Umbilical cord (tissue), 2 donors: Measurements from ENCODE around the gene CLIP3. TPM values are rescaled to one million over a fixed set of nuclear protein-coding genes. Genes with fewer than 3 reads are reported as not detected.

Experiments used
- DNase-seq: peaks from one replicate; pipeline ENCODE4 v3.0.0-alpha.2; 2015; ENCODE audit warnings: low spot score
- total RNA-seq: library from RNA; depleted of rRNA; stranded (reverse); fragments of >200 nt; gene quantifications from one replicate; pipeline ENCODE4 v1.2.3, GENCODE V29; 2014; ENCODE audit warnings: low replicate concordance; ENCODE audit not compliant: insufficient read depth

Gene CLIP3
- total RNA-seq, 1 donor from 2014 or later: 3.9 TPM

DNA sequence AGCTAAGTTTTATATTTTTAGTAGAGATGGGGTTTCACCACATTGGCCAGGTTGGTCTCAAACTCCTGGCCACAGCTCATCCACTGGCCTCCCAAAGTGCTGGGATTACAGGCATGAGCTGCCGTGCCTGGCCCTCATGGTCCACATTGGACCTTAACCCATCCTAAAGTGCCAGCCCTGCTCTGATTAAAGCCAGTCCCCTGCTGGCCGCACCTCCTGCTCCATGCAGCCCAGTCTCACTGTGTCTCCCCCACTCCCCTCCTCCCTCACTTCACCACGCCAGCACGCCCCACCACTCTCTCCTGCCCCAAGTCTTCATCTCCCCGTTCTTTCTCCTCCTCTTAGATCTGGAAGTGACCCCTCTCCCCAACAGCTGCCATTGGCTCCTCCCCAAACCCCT is 54.4 kb downstream of the CLIP3 start:
- no peak for DNase-seq

DNA sequence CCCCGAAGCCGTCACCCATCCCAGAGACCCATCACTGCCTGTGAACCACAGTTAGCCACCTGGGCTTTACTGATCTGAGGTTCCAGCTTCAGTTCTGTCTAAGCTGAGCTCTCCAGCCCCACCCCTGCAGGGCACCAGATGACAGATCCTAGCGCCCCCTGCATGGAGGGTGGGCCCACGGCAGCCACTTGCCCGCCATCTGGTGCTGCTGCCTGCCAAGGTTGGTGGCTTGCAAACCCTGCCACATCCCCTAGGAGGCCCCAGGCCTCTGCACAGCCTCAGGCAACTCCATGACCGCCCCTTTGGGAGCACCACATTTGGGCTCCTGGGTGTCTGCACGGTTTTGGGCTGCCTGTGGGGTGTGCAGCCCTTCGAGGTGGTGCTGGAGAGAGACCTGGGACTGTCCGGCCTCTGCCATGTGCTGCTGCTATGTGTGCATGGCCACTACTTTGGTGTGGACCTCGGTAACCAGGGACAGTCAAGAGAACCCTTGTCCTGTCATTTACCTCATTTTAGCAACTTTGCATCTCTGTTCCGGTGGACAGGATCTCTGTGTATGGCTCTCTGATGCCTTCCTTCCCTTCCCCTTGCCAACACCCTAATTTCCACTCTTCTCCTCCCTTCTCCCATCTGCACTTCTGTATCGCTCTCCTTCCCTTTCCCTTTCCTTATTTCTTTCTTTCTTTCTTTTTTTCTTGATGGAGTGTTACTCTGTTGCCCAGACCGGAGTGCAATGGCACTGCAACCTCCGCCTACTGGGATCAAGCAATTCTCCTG is 55.0 kb downstream of the CLIP3 start:
- no peak for DNase-seq

DNA sequence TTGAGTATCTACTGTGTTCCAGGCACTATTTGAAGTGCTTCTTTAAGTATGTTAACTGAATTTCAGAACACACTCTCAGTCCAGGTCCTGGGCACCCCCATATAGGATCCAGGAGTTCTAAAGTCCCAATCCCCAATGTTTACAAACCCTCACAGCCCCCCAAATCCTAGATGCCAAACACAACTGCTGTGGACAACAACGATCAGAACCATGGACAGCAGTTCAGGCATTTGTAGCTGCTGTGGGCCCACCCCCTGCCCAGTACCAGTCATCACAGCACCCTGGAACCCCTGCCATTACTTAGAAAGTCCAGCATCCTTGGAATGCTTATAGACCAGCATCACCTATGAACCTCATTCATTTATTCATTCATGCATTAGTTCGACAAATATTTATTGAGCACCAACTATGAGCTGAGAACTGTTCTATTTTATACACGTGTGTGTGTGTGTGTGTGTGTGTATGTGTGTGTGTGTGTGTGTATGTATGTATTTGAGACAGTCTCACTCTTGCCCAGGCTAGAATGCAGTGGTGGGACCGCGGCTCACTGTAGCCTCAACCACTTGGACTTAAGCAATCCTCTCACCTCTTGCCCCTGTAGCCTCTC is 57.0 kb downstream of the CLIP3 start:
- DNase-seq: no peak

DNA sequence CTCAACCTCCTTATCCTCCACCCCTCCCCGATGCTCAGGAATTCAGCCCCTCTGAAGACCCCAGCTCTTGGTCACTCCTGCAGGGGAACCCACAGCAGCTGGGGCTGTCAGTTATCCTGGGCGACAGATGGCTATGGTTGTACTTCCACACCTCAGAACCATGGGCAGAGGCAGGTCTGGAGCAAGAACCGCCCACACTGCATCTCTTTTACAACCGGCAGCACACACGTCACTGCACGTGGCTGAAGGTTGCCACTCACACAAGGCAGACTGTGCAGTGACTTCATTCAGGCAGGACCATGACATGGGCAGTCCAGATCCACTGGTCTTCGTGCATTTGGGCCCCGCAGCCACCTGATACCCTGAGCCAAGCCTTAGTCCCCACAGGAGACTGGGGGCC is 59.2 kb downstream of the CLIP3 start:
- no peak for DNase-seq

DNA sequence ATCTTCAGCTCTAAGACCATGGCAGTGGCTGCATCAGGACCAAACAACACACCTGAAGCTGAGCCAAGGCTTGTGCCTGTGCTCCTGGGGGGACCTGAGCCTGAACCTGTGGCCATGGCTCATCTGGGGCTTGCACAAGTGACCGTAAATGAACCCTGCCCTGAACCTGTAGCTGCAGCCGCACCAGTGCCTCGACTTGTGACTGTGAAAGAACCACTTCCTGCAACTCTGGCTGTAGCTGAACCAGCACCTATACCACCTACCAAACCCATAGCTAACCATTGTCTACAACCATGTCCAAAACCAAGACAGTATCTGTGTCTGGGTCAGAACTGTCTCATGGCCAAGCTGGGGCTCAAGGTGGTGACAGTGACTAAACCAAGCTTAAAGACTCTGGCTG is 65.9 kb downstream of the CLIP3 start:
- no peak for DNase-seq

Other genes with a start within 250 kb of the CLIP3 start
- 5.5 TPM for gene PRODH2, start 220.0 kb downstream of the CLIP3 start, total RNA-seq
- 0.48 TPM for gene NPHS1, start 180.4 kb downstream of the CLIP3 start, total RNA-seq
- not detected for gene KIRREL2, start 176.0 kb downstream of the CLIP3 start, total RNA-seq
- gene APLP1, start 164.3 kb downstream of the CLIP3 start, total RNA-seq: 8.4 TPM
- gene NFKBID, start 132.3 kb downstream of the CLIP3 start, total RNA-seq: 15.6 TPM
- not detected for gene HCST, start 130.3 kb downstream of the CLIP3 start, total RNA-seq
- 28.4 TPM for gene TYROBP, start 124.6 kb downstream of the CLIP3 start, total RNA-seq
- 2.9 TPM for gene LRFN3, start 96.5 kb downstream of the CLIP3 start, total RNA-seq
- gene SDHAF1, start 37.7 kb downstream of the CLIP3 start, total RNA-seq: 20.2 TPM
- 0.48 TPM for gene SYNE4, start 24.1 kb downstream of the CLIP3 start, total RNA-seq
- gene ALKBH6, start 18.7 kb downstream of the CLIP3 start, total RNA-seq: 27.2 TPM
- gene THAP8, start 21.4 kb upstream of the CLIP3 start, total RNA-seq: 1.4 TPM
- gene WDR62, start 22.0 kb upstream of the CLIP3 start, total RNA-seq: 1.2 TPM
- gene OVOL3, start 78.3 kb upstream of the CLIP3 start, total RNA-seq: not detected
- gene POLR2I, start 82.0 kb upstream of the CLIP3 start, total RNA-seq: 8.4 TPM
- gene TBCB, start 82.6 kb upstream of the CLIP3 start, total RNA-seq: 61.6 TPM
- 147 TPM for gene CAPNS1, start 107.2 kb upstream of the CLIP3 start, total RNA-seq
- gene COX7A1, start 119.6 kb upstream of the CLIP3 start, total RNA-seq: 4.3 TPM
- gene ZNF565, start 181.8 kb upstream of the CLIP3 start, total RNA-seq: 4.3 TPM
- 70.5 TPM for gene ZNF146, start 182.2 kb upstream of the CLIP3 start, total RNA-seq